Subcutaneous abdominal adipose tissue (tissue), 5 donors: ENCODE measurements around the gene MAML3.

Source experiments
- H3K27ac ChIP-seq: one replicate; pipeline ENCODE4 v1.7.0; 2013; ENCODE audit warnings: low read depth, mild to moderate bottlenecking, inconsistent platforms, low read length, moderate library complexity
- H3K27me3 ChIP-seq, 5 donors: one replicate each; pipeline ENCODE4 v1.7.0; 2013; ENCODE audit warnings: low read length in 5 of 5, inconsistent platforms in 1 of 5; ENCODE audit not compliant: control insufficient read depth in 5 of 5, insufficient read depth in 4 of 5
- H3K36me3 ChIP-seq, 5 donors: one replicate each; pipeline ENCODE4 v1.7.0; 2013; ENCODE audit warnings: low read length in 5 of 5; ENCODE audit not compliant: control insufficient read depth in 5 of 5, insufficient read depth in 5 of 5
- H3K4me1 ChIP-seq, 5 donors: one replicate each; pipeline ENCODE4 v1.7.0; 2013; ENCODE audit warnings: low read length in 5 of 5, mild to moderate bottlenecking in 3 of 5, moderate library complexity in 1 of 5; ENCODE audit not compliant: control insufficient read depth in 5 of 5, insufficient read depth in 5 of 5
- H3K4me3 ChIP-seq, 5 donors: one replicate each; pipeline ENCODE4 v1.7.0; 2013; ENCODE audit warnings: low read length in 5 of 5, low read depth in 1 of 5
- H3K9ac ChIP-seq, 5 donors: one replicate each; pipeline ENCODE4 v1.7.0; 2013; ENCODE audit warnings: low read length in 5 of 5, mild to moderate bottlenecking in 4 of 5, moderate library complexity in 3 of 5
- H3K9me3 ChIP-seq, 5 donors: one replicate each; pipeline ENCODE4 v1.7.0; 2013; ENCODE audit warnings: low read length in 5 of 5; ENCODE audit not compliant: control insufficient read depth in 5 of 5
- donor health status: healthy.
- donor health status: healthy.
- donor health status: healthy.
- donor health status: healthy.
- donor health status: healthy.

The MAML3 gene

GRCh38 chr4:139735381-139736273 lies 418.4 kb downstream of the MAML3 start:
- Histone ChIP-seq H3K9ac (peak overlapping the region in 4 of 5 donors; percentile 67 to 90 (median 80)), H3K27me3 (no peaks in the 10 kb centered on the region), H3K9me3 (no peaks in the 10 kb centered on the region), H3K4me1 (peaks cover 6 to 54% (median 47%) of the 10 kb centered on the region in 5 donors), H3K36me3 (peaks cover 0 to 1% (median 0%) of the 10 kb centered on the region in 5 donors), H3K4me3 (peak overlapping the region; percentile 77 to 91 (median 84)), H3K27ac (peak overlapping the region; percentile 98)

- Histone ChIP-seq H3K4me3 (peak overlapping the region; percentile 77 to 91 (median 84)), H3K9ac (peak overlapping the region; percentile 78 to 94 (median 87)), H3K27ac (peak overlapping the region; percentile 98), H3K9me3 (no peaks in the 10 kb centered on the region), H3K27me3 (no peaks in the 10 kb centered on the region), H3K4me1 (peaks cover 5 to 47% (median 40%) of the 10 kb centered on the region in 5 donors), H3K36me3 (peaks cover 0 to 6% (median 0%) of the 10 kb centered on the region in 5 donors)
These were observed 419.1 kb downstream of the MAML3 start for GRCh38 chr4:139734875-139735380.

GRCh38 chr4:139734201-139734874 lies 419.6 kb downstream of the MAML3 start:
- peaks cover 0 to 6% (median 0%) of the 10 kb centered on the region in 5 donors for H3K36me3 ChIP-seq
- peak overlapping the region; percentile 69 to 94 (median 81) for H3K9ac ChIP-seq

GRCh38 chr4:139732991-139733570 lies 420.9 kb downstream of the MAML3 start:
- peaks cover 3 to 41% (median 29%) of the 10 kb centered on the region in 5 donors for H3K4me1 ChIP-seq
- H3K9me3 ChIP-seq = no peaks in the 10 kb centered on the region
- H3K9ac ChIP-seq = no peak overlapping the region
- no peaks in the 10 kb centered on the region for H3K27me3 ChIP-seq
- H3K36me3 ChIP-seq = peaks cover 0 to 14% (median 2%) of the 10 kb centered on the region in 5 donors
- H3K27ac ChIP-seq = peak overlapping the region; percentile 98
- H3K4me3 ChIP-seq = no peak overlapping the region

More at GRCh38 chr4:139734201-139734874, 419.6 kb downstream of the MAML3 start:
- Histone ChIP-seq H3K4me3 (peak overlapping the region; percentile 61 to 85 (median 77)), H3K27ac (peak overlapping the region; percentile 98), H3K4me1 (peaks cover 5 to 48% (median 37%) of the 10 kb centered on the region in 5 donors), H3K27me3 (no peaks in the 10 kb centered on the region), H3K9me3 (no peaks in the 10 kb centered on the region)

GRCh38 chr4:139728840-139729239 lies 425.1 kb downstream of the MAML3 start:
- no peak overlapping the region for H3K9ac ChIP-seq

GRCh38 chr4:139728146-139728545 lies 425.8 kb downstream of the MAML3 start:
- H3K4me1 ChIP-seq = peaks cover 0 to 8% (median 3%) of the 10 kb centered on the region in 5 donors
- no peaks in the 10 kb centered on the region for H3K9me3 ChIP-seq
- peaks cover 3 to 33% (median 16%) of the 10 kb centered on the region in 5 donors for H3K36me3 ChIP-seq
- no peaks in the 10 kb centered on the region for H3K27me3 ChIP-seq
- no peak overlapping the region for H3K9ac ChIP-seq
- no peak overlapping the region for H3K4me3 ChIP-seq
- no peak overlapping the region for H3K27ac ChIP-seq

More at GRCh38 chr4:139728840-139729239, 425.1 kb downstream of the MAML3 start:
- peaks cover 3 to 30% (median 16%) of the 10 kb centered on the region in 5 donors for H3K36me3 ChIP-seq
- H3K4me1 ChIP-seq = peaks cover 0 to 12% (median 7%) of the 10 kb centered on the region in 5 donors
- H3K9me3 ChIP-seq = no peaks in the 10 kb centered on the region
- no peak overlapping the region for H3K27ac ChIP-seq
- H3K4me3 ChIP-seq = no peak overlapping the region
- H3K27me3 ChIP-seq = no peaks in the 10 kb centered on the region

GRCh38 chr4:139726615-139727014 lies 427.4 kb downstream of the MAML3 start:
- H3K4me3 ChIP-seq = no peak overlapping the region
- no peak overlapping the region for H3K27ac ChIP-seq
- no peaks in the 10 kb centered on the region for H3K27me3 ChIP-seq
- H3K9me3 ChIP-seq = no peaks in the 10 kb centered on the region
- peaks cover 0 to 8% (median 0%) of the 10 kb centered on the region in 5 donors for H3K4me1 ChIP-seq
- no peak overlapping the region for H3K9ac ChIP-seq
- H3K36me3 ChIP-seq = peaks cover 3 to 33% (median 16%) of the 10 kb centered on the region in 5 donors

GRCh38 chr4:139725236-139725635 lies 428.7 kb downstream of the MAML3 start:
- Histone ChIP-seq H3K9ac (no peak overlapping the region), H3K36me3 (peaks cover 3 to 28% (median 16%) of the 10 kb centered on the region in 5 donors), H3K27ac (no peak overlapping the region), H3K27me3 (no peaks in the 10 kb centered on the region), H3K4me1 (peaks cover 0 to 8% (median 4%) of the 10 kb centered on the region in 5 donors), H3K4me3 (no peak overlapping the region), H3K9me3 (no peaks in the 10 kb centered on the region)

GRCh38 chr4:139721789-139722188 lies 432.2 kb downstream of the MAML3 start:
- Histone ChIP-seq H3K36me3 (peaks cover 3 to 48% (median 36%) of the 10 kb centered on the region in 5 donors), H3K27me3 (no peaks in the 10 kb centered on the region), H3K9me3 (no peaks in the 10 kb centered on the region), H3K4me1 (peaks cover 0 to 4% (median 0%) of the 10 kb centered on the region in 5 donors), H3K27ac (no peak overlapping the region), H3K9ac (no peak overlapping the region), H3K4me3 (no peak overlapping the region)
